GM23248 (cell line): Measurements from ENCODE around the gene NARF.

Experiments
- EZH2 ChIP-seq: fragments of 200-600 bp; sonication (generic); IDR thresholded peaks from 2 replicates; pipeline ENCODE4 v1.6.1; 2018; ENCODE audit warnings: antibody characterized with exemption, mild to moderate bottlenecking; ENCODE audit not compliant: insufficient read depth, poor library complexity, severe bottlenecking
- EZH2phosphoT487 ChIP-seq: fragments of 200-600 bp; sonication (generic); IDR thresholded peaks from 2 replicates; pipeline ENCODE4 v1.6.1; 2018; ENCODE audit warnings: antibody characterized with exemption, moderate library complexity, mild to moderate bottlenecking, low read depth; ENCODE audit not compliant: insufficient read depth

- TF ChIP-seq EZH2phosphoT487 (no peak), EZH2 (no peak)
These were observed 16.9 kb downstream of the NARF start for GRCh38 chr17:82475458-82475857.
